Measurements from ENCODE around the gene NUDT16L1. TPM values are rescaled to one million over a fixed set of nuclear protein-coding genes. Genes with fewer than 3 reads are reported as not detected.
A peak's percentile ranks its signal among the peaks of the same experiment; 100 is the strongest.

NUDT16L1 gene
- total RNA-seq, 3 donors from 2014 or later: 22.4 to 38.0 (median 32.3) TPM

- no peaks in the 10 kb centered on the region for H3K36me3 ChIP-seq
- H3K4me3 ChIP-seq: peak overlapping the region; percentile 78 to 100 (median 81)
Observed at GRCh38 chr16:4692460-4693295, 684 bp upstream of the NUDT16L1 start.

GRCh38 chr16:4693956-4694641, 737 bp downstream of the NUDT16L1 start:
- H3K9me3 ChIP-seq: no peaks in the 10 kb centered on the region
- no peak for DNase-seq (ENCODE audit: low spot score in 2 of 2)
- H3K4me1 ChIP-seq: peaks cover 13 to 20% of the 10 kb centered on the region in 2 donors
- no peaks in the 10 kb centered on the region for H3K36me3 ChIP-seq
- no peak for TF ChIP-seq POLR2AphosphoS5 (IDR thresholded peaks at IDR 0.05)
- TF ChIP-seq CTCF (IDR thresholded peaks at IDR 0.05): no peak
- TF ChIP-seq POLR2A (IDR thresholded peaks at IDR 0.05): no peak
- H3K4me3 ChIP-seq: peak overlapping the region; percentile 78 to 100 (median 81)
- H3K27me3 ChIP-seq: no peaks in the 10 kb centered on the region
- intact Hi-C loops (cut with DNase I; ENCODE audit: low total_unique reads): loop anchor here (2.0 kb wide), 1 partner anchor 75 kb away; no protein-coding TSS in a partner anchor
- H3K27ac ChIP-seq: peak overlapping the region; percentile 82 to 96

More at GRCh38 chr16:4692460-4693295, 684 bp upstream of the NUDT16L1 start:
- peaks cover 13 to 20% of the 10 kb centered on the region in 2 donors for H3K4me1 ChIP-seq
- intact Hi-C loops (cut with DNase I; ENCODE audit: low total_unique reads): loop anchor here (2.0 kb wide), 1 partner anchor 74 kb away; no protein-coding TSS in a partner anchor
- TF ChIP-seq POLR2AphosphoS5 (IDR thresholded peaks at IDR 0.05): no peak
- TF ChIP-seq POLR2A (IDR thresholded peaks at IDR 0.05): no peak
- peak in 1 of 3 donors; percentile 14 for TF ChIP-seq CTCF (IDR thresholded peaks at IDR 0.05)
- H3K9me3 ChIP-seq: no peaks in the 10 kb centered on the region
- DNase-seq (ENCODE audit: low spot score in 2 of 2): no peak
- peak overlapping the region; percentile 76 to 82 for H3K27ac ChIP-seq
- no peaks in the 10 kb centered on the region for H3K27me3 ChIP-seq

GRCh38 chr16:4694642-4695451, 1.5 kb downstream of the NUDT16L1 start:
- Histone ChIP-seq H3K36me3 (no peaks in the 10 kb centered on the region), H3K9me3 (no peaks in the 10 kb centered on the region), H3K27me3 (no peaks in the 10 kb centered on the region), H3K4me1 (peaks cover 13 to 20% of the 10 kb centered on the region in 2 donors), H3K4me3 (peak overlapping the region; percentile 78 to 100 (median 81)), H3K27ac (peak overlapping the region; percentile 82 to 96)
- TF ChIP-seq POLR2A (IDR thresholded peaks at IDR 0.05): no peak
- peak in 1 of 2 donors; percentile 53 for DNase-seq (ENCODE audit: low spot score in 2 of 2)
- intact Hi-C loops (cut with DNase I; ENCODE audit: low total_unique reads): no loop called here

GRCh38 chr16:4695473-4696171, 2.3 kb downstream of the NUDT16L1 start:
- no peak overlapping the region for H3K4me3 ChIP-seq
- peak overlapping the region; percentile 82 to 96 for H3K27ac ChIP-seq
- peaks cover 13 to 20% of the 10 kb centered on the region in 2 donors for H3K4me1 ChIP-seq
- intact Hi-C loops (cut with DNase I; ENCODE audit: low total_unique reads): no loop called here
- no peaks in the 10 kb centered on the region for H3K27me3 ChIP-seq
- no peaks in the 10 kb centered on the region for H3K36me3 ChIP-seq
- no peak for DNase-seq (ENCODE audit: low spot score in 2 of 2)
- H3K9me3 ChIP-seq: no peaks in the 10 kb centered on the region
- TF ChIP-seq POLR2A (IDR thresholded peaks at IDR 0.05) (no peak), CTCF (IDR thresholded peaks at IDR 0.05) (no peak), POLR2AphosphoS5 (IDR thresholded peaks at IDR 0.05) (no peak)

Data from breast epithelium (tissue), 4 donors.